ENCODE data around the gene OSBPL5.

GRCh38 chr11:3106736-3107524, 58.2 kb downstream of the OSBPL5 start:
- no peak for TF ChIP-seq POLR2A (conservative IDR thresholded peaks at IDR 0.05)
- no peak for TF ChIP-seq POLR2AphosphoS5 (IDR thresholded peaks at IDR 0.05; ENCODE audit: control insufficient read depth, insufficient read depth, low read depth, low read length)
